Measurements from ENCODE around the gene C2orf92. TPM values are rescaled to one million over a fixed set of nuclear protein-coding genes. Genes with fewer than 3 reads are reported as not detected.

C2orf92 gene
- total RNA-seq, 1 experiment from 2014 or later = 5.3 TPM

DNA sequence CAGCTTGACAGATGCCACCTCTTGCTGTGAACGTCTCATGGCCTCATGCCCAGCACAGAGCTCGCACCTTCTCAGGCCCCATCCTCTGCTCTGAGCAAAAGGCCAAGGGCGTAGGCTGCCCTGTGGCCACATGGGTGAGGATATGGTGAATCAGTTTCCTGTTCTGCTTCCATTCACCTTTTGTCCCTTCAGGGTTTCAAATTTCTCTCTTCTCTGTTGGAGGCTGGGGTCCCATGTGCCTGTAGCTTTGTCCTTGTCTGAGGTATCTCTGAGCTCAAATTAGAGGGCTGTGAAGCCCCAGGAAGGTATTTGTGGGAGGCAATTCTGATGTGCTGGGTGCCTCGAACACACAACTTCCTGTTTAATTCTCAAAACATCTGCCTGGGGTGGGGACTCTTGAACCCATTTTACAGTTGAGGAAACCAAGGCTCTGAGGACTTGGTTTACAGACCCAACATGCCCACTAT lies 72.9 kb downstream of the C2orf92 start:
- no peaks in the 10 kb centered on the region for H3K27me3 Mint-ChIP-seq (ENCODE audit: insufficient read depth, unreplicated experiment)
- CTCF ChIA-PET = interaction anchor here (0.7 to 4.4 kb wide), 3 partner anchors 36 to 152 kb away, joined by 3 to 30 read pairs (median 3); no protein-coding TSS in a partner anchor
- no peak overlapping the region for H3K4me3 Mint-ChIP-seq (ENCODE audit: unreplicated experiment)
- intact Hi-C loops (cut with micrococcal nuclease) = no loop called here
- no TSS peak for BruUV-seq (replicated peaks)
- no peak overlapping the region for H3K27ac Mint-ChIP-seq (ENCODE audit: low read depth, unreplicated experiment)
- peaks cover 9% of the 10 kb centered on the region for H3K36me3 Mint-ChIP-seq (ENCODE audit: insufficient read depth, unreplicated experiment)
- peak; percentile 75 for DNase-seq (ENCODE audit: unreplicated experiment)
- TF ChIP-seq, protein P1, sequence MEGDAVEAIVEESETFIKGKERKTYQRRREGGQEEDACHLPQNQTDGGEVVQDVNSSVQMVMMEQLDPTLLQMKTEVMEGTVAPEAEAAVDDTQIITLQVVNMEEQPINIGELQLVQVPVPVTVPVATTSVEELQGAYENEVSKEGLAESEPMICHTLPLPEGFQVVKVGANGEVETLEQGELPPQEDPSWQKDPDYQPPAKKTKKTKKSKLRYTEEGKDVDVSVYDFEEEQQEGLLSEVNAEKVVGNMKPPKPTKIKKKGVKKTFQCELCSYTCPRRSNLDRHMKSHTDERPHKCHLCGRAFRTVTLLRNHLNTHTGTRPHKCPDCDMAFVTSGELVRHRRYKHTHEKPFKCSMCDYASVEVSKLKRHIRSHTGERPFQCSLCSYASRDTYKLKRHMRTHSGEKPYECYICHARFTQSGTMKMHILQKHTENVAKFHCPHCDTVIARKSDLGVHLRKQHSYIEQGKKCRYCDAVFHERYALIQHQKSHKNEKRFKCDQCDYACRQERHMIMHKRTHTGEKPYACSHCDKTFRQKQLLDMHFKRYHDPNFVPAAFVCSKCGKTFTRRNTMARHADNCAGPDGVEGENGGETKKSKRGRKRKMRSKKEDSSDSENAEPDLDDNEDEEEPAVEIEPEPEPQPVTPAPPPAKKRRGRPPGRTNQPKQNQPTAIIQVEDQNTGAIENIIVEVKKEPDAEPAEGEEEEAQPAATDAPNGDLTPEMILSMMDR (IDR thresholded peaks at IDR 0.05; ENCODE audit: unreplicated experiment) = no peak
- H3K4me1 Mint-ChIP-seq (ENCODE audit: insufficient read depth, unreplicated experiment) = peaks cover 32% of the 10 kb centered on the region
- H3K9me3 Mint-ChIP-seq (ENCODE audit: unreplicated experiment) = no peaks in the 10 kb centered on the region
- POLR2A ChIA-PET = interaction anchor here (1.3 kb wide), 1 partner anchor 13 kb away, joined by 3 read pairs; no protein-coding TSS in a partner anchor

DNA sequence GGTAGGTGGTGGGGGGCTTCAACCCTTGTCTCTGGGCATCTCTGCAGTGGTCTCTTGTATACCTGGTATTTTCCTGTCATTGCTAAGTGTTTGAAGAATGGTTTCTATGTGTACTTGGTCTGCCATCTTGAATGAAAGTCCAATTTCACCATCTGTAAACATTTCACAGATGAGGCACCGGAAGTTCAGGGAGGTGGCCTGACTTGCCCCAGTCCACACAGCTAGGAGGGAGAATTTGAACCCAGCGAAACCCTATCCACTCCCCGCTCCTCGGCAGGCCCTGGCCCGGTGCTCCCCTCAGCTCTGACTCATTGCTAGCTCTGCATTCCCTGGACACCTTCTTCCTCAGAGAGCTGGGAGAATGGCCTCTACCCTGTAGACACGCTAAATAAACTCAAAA lies 74.4 kb downstream of the C2orf92 start:
- Mint-ChIP-seq H3K4me1 (ENCODE audit: insufficient read depth, unreplicated experiment) (peaks cover 32% of the 10 kb centered on the region), H3K4me3 (ENCODE audit: unreplicated experiment) (no peak overlapping the region), H3K27ac (ENCODE audit: low read depth, unreplicated experiment) (no peak overlapping the region), H3K27me3 (ENCODE audit: insufficient read depth, unreplicated experiment) (no peaks in the 10 kb centered on the region), H3K36me3 (ENCODE audit: insufficient read depth, unreplicated experiment) (peaks cover 9% of the 10 kb centered on the region), H3K9me3 (ENCODE audit: unreplicated experiment) (no peaks in the 10 kb centered on the region)
- TF ChIP-seq, protein P1 (IDR thresholded peaks at IDR 0.05; ENCODE audit: unreplicated experiment) = no peak
- BruUV-seq (replicated peaks) = no TSS peak
- intact Hi-C loops (cut with micrococcal nuclease) = no loop called here
- POLR2A ChIA-PET = interaction anchor here (0.7 kb wide), 1 partner anchor 633 kb away, joined by 3 read pairs; no protein-coding TSS in a partner anchor
- peak; percentile 38 for DNase-seq (ENCODE audit: unreplicated experiment)
- CTCF ChIA-PET = interaction anchor here (0.6 to 4.4 kb wide), 6 partner anchors 9 to 519 kb away, joined by 3 to 30 read pairs (median 4); no protein-coding TSS in a partner anchor

DNA sequence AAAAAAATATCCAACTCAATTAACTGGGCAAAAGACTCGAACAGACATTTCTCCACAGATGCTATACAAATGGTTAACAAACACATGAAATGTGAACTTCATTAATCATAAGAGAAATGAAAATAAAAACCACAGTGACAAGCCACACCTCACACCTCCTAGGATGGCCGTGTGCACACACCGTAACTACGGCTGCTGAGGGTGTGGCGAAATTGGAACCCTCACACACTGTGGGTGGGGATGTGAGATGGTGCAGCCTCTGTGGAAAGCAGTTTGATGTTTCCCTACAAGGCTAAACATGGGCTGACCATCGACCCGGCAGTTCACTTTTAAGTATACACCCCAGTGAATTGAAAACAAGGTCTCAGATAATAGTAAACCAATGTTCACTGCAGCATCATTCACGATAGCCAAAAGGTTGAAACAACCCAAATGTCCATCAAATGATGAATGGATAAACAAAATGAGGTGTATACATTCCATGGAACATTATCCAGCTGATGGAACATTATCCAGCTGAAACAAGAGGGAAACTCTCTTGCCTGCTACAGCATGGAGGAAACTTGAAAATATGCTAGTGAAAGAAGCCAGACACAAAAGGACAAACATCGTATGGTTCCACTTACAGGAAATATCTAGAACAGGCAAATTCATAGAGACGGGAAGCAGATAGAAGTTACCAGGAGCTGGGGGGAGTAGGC lies 76.1 kb downstream of the C2orf92 start:
- peak; percentile 58 for DNase-seq (ENCODE audit: unreplicated experiment)
- no peaks in the 10 kb centered on the region for H3K27me3 Mint-ChIP-seq (ENCODE audit: insufficient read depth, unreplicated experiment)
- no peaks in the 10 kb centered on the region for H3K9me3 Mint-ChIP-seq (ENCODE audit: unreplicated experiment)
- peaks cover 9% of the 10 kb centered on the region for H3K36me3 Mint-ChIP-seq (ENCODE audit: insufficient read depth, unreplicated experiment)
- no peak overlapping the region for H3K27ac Mint-ChIP-seq (ENCODE audit: low read depth, unreplicated experiment)
- POLR2A ChIA-PET = no interaction called here
- intact Hi-C loops (cut with micrococcal nuclease) = no loop called here
- no peak overlapping the region for H3K4me3 Mint-ChIP-seq (ENCODE audit: unreplicated experiment)
- H3K4me1 Mint-ChIP-seq (ENCODE audit: insufficient read depth, unreplicated experiment) = peaks cover 31% of the 10 kb centered on the region
- CTCF ChIA-PET = interaction anchor here (0.5 to 1.6 kb wide), 5 partner anchors 9 to 141 kb away, joined by 3 to 8 read pairs (median 3); no protein-coding TSS in a partner anchor
- no TSS peak for BruUV-seq (replicated peaks)
- TF ChIP-seq, protein P1 (IDR thresholded peaks at IDR 0.05; ENCODE audit: unreplicated experiment) = no peak

DNA sequence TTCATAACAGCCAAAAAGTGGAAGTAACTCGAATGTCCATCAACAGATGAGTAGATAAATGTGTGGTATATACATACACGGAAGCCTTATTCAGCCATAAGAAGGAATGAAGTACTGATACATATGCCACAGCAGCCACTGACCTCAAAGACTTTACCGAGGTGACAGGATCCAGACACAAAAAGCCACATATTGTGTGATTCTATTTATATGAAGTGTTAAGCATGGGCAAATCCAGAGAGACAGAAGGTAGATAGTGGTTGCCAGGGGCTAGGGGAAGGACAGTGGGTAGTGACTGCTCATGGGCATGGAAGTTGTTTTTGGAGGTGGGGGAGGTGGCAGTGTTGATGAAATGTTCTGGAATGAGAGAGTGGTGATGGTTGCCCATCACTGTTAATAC lies 77.8 kb downstream of the C2orf92 start:
- CTCF ChIA-PET = interaction anchor here (0.6 kb wide), 2 partner anchors 82 to 748 kb away, joined by 3 to 4 read pairs; no protein-coding TSS in a partner anchor
- BruUV-seq (replicated peaks) = no TSS peak
- DNase-seq (ENCODE audit: unreplicated experiment) = no peak
- Mint-ChIP-seq H3K27ac (ENCODE audit: low read depth, unreplicated experiment) (no peak overlapping the region), H3K4me1 (ENCODE audit: insufficient read depth, unreplicated experiment) (peaks cover 24% of the 10 kb centered on the region), H3K9me3 (ENCODE audit: unreplicated experiment) (no peaks in the 10 kb centered on the region), H3K36me3 (ENCODE audit: insufficient read depth, unreplicated experiment) (peaks cover 9% of the 10 kb centered on the region), H3K4me3 (ENCODE audit: unreplicated experiment) (no peak overlapping the region), H3K27me3 (ENCODE audit: insufficient read depth, unreplicated experiment) (no peaks in the 10 kb centered on the region)
- intact Hi-C loops (cut with micrococcal nuclease) = no loop called here
- POLR2A ChIA-PET = no interaction called here
- TF ChIP-seq, protein P1 (IDR thresholded peaks at IDR 0.05; ENCODE audit: unreplicated experiment) = no peak

Measured in MCF 10A (cell line).